Stimulated activated CD4-positive, alpha-beta T cell treated with anti-CD3 and anti-CD28 coated beads, TNF-alpha, amount 100 ng/mL, for 24 hours (primary cell): Measurements from ENCODE around the gene SBK3.
"Not testable (repeated sequence)": the region's sequence is repeated elsewhere in the genome, so short reads cannot be mapped to it uniquely, and the experiment has no call there.

Experiments used
- DNase-seq, 3 experiments: peaks; one replicate each; pipeline ENCODE4 v3.0.0-alpha.2; 2020; ENCODE audit warnings: low read depth in 3 of 3

The SBK3 gene

GRCh38 chr19:55576746-55577145 lies 31.4 kb upstream of the SBK3 start:
- no peak for DNase-seq

GRCh38 chr19:55573929-55574328 lies 28.6 kb upstream of the SBK3 start:
- DNase-seq: not testable (repeated sequence)

GRCh38 chr19:55569477-55569876 lies 24.1 kb upstream of the SBK3 start:
- DNase-seq: not testable (repeated sequence)

DNA sequence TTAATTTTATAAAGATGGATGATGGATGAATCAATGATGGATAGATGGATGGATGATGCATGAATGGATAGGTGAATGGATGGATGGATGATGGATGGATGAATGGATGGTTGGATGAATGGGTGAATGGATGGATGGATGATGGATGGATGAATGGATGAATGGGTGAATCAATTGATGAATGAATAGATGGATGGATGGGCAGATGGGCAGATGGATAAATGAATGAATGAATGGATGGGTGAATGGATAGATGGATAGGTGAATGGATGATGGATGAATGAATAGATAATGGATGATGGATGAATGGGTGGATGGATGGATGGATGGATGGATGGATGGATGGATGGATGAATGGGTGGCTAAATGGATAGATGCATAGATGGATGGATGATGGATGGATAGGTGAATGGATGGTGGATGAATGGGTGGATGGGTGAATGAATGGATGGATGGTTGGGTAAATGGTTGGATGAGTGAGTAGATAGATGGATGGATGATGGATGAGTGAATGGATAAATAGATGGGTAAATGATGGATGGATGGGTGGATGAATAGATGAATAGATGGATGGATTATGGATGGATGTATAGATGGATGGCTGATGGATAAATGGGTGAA lies 22.5 kb upstream of the SBK3 start:
- DNase-seq: no peak

- no peak for DNase-seq
Measured at GRCh38 chr19:55566823-55567222, 21.5 kb upstream of the SBK3 start.

GRCh38 chr19:55563261-55563690 lies 17.9 kb upstream of the SBK3 start:
- DNase-seq: no peak

DNA sequence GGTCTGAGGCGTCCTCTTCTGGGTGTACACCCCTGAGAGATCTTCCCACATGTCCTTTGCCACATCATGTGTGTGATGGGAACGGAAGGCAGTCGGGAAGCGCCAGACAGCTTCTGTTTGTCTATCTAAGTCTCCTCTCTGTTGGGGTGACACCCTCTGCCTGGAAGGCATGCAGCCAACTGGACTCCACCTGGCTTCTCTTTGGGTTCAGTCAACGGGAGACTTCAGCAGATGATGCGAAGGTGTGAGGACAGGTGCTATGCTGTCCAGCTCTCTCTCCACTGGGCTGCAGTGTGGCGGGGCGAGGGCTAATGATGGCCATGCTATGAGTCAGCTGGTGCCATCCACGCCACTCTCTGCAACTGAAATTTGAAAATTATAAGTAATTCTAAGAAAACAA lies 14.3 kb upstream of the SBK3 start:
- DNase-seq: no peak

DNA sequence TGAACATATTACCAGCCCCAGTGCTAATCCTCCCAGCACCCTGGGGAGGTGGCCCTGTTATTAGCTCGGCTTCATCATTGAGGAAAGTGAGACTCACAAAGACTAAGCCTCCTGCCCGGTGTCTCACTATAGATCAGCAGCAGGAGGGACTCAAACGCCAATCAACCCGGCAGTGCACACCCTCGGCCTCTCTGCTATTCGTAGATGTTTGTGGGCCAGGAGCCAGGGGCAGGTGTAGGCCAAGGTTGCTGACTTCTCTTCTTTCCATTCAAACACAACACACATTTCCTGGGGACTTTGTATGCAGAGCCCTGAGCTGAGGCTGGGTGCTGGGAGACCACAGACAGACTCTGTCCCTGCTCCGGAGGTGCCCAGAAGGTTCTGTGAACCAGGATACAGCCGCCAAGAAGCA lies 9.4 kb upstream of the SBK3 start:
- no peak for DNase-seq

- no peak for DNase-seq
Measured at GRCh38 chr19:55554302-55554701, 9.0 kb upstream of the SBK3 start.

GRCh38 chr19:55553217-55554182 lies 8.2 kb upstream of the SBK3 start:
- DNase-seq: no peak

DNA sequence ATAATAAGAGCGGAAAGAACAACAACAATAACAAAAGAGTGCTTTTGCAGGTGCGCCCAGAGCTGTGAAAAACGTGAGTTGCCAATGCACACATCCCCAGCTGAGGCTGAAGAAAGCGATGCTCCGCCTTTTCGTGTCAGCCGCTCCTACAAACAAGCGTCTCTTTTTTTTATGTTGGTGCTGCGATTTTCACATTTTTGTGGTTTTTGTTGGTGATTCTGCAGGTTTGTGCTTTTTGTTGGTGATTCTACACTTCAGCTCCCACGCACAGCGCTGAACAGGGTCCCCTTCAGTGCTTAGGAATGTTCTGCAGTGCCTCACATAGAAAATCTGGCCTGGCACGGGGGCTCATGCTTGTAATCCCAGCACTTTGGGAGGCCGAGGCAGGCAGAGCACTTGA lies 7.3 kb upstream of the SBK3 start:
- DNase-seq: no peak

DNA sequence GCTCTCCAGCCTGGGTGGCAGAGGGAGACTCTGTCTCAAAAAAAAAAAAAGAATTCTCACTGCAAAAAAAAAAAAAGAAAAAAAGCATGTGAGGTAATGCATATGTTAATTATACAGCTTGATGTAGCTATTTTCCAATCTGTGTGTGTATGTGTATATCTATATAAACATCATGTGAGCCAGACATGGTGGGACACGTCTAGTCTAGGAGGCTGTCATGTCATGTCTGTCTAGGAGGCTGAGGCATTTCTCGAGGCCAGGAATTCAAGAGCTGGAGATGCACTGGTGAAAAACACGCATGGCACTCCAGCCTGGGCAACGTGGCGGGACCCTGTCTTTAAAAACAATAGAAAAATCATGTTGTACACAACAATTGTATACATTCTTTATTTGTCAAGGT lies 6.9 kb upstream of the SBK3 start:
- DNase-seq: no peak

DNA sequence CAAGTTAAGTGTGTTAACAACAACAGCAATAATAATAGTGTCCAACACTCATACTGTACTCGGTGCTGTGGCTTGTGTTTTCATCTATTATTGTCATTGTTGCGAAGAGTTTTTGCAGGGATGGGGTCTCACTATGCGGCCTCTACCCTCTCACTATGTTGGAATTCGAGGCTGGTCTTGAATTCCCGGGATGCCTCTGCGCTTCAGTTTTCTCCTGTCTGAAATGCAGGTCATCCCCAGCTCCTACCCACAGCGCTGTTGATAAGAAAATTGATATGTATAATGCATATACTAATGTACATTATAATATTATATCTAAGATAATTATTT lies 4.9 kb upstream of the SBK3 start:
- no peak for DNase-seq

- no peak for DNase-seq
Measured at GRCh38 chr19:55549500-55550320, 4.4 kb upstream of the SBK3 start.

DNA sequence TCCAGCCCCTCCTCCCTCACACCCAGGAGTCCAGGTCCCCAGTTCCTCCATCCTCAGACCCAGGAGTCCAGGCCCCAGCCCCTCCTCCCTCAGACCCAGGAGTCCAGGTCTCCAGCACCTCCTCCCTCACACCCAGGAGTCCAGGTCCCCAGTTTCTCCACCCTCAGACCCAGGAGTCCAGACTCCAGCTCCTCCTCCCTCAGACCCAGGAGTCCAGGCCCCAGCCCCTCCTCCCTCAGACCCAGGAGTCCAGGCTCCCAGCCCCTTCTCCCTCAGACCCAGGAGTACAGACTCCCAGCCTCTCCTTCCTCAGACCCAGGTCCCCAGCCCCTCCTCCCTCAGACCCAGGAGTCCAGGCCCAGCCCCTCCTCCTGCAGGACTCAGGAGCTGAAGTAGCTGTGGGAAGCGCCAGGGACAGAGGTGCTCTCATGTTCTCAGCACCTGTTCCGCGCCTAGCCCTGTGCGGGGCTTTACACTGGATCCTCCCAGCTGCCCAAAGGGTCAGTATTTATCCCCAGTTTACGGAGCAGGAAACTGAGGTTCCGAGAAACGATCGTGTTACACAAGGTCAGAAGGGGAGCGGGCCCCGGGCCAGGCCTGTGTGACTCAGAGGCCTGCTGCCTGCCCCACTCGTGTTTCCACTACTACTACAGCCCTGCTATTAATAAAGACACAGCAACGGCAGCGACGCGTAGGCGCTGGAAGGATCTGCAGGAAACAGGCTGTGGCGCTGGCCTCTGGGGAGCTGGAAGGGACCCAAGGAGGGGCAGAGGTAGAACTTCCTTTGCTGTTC lies 1.7 kb upstream of the SBK3 start:
- no peak for DNase-seq

GRCh38 chr19:55546011-55546410 lies 668 bp upstream of the SBK3 start:
- no peak for DNase-seq

GRCh38 chr19:55544776-55545439 lies 435 bp downstream of the SBK3 start:
- no peak for DNase-seq

GRCh38 chr19:55544014-55544413 lies 1.3 kb downstream of the SBK3 start:
- no peak for DNase-seq

DNA sequence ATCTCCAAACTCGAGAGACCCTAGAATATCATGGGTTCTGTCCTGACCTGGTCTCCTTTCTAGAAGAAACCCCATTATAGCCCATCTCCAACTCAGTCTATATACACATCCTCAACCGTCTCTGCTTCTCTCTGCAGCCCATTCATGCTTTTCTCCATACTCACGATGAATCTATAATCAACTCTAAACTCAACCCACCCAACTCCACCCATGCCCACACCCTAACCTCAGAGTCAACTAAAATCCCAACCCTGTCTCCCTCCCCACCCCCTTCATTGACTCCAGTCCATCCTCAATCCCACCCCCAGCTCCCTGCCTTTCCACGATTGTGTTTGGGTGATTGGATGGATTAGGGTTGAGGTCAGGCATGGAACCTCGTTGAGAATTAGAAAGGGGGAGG lies 1.8 kb downstream of the SBK3 start:
- no peak for DNase-seq

DNA sequence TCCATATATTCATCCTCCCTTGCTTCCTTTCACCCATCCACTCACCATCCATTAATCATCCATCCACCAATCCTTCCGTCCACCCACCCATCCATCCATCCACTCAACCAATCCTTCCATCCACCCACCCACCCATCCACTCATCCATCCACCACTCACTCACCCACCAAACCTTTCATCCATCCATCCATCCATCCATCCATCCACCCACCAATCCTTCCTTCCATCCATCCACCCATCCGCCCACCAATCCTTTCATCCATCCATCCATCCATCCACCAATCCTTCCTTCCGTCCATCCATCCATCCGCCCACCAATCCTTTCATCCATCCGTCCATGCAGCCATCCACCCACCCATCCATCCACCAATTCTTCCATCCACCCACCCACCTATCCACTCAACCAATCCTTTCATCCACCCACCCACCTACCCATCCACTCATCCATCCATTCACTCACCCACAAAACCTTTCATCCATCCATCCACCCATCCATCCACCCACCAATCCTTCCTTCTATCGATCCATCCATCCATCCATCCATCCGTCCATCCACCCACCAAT lies 3.0 kb downstream of the SBK3 start:
- no peak for DNase-seq

DNA sequence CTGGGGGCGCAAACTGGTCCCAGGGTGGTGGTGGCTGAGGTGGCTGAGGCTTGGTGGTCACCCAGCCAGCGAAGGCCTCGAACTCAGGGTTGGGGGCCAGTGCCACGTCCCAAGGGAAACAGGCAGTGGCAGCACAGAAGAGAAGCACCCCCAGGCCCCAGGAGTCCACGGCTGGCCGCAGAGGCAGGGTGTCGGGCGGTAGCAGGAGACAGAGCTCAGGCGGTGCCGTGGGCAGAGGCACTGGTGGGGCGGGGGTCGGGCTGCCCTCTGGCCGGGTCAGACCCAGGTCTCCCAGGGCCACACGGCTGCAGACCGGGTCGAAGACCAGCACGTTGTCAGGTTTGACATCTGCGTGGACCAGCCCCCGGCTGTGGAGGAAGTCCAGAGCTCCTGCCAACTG lies 4.3 kb downstream of the SBK3 start:
- no peak for DNase-seq
